HL-60/S4 treated with phorbol 12-myristate 13-acetate at 8.2 ng/mL for 4 days and 3 days (cell line): Measurements from ENCODE around the gene CALML6.

Experiments
- in situ Hi-C: fragments of 300-500 bp; cut with MboI; formaldehyde crosslinking; loops from 2 replicates; pipeline ENCODE4 v1.15.0; 2022; ENCODE audit warnings: low sequenced_read_pairs

Gene CALML6

GRCh38 chr1:1941211-1941841 lies 26.3 kb downstream of the CALML6 start:
- in situ Hi-C loops, result no loop called here

- in situ Hi-C loops, result no loop called here
Measured at GRCh38 chr1:1941868-1942752, 27.1 kb downstream of the CALML6 start.

GRCh38 chr1:1942753-1943656 lies 27.9 kb downstream of the CALML6 start:
- in situ Hi-C loops, result no loop called here

- in situ Hi-C loops, result no loop called here
Measured at GRCh38 chr1:1943834-1944570, 28.9 kb downstream of the CALML6 start.

- in situ Hi-C loops, result no loop called here
Measured at GRCh38 chr1:1945782-1946393, 30.8 kb downstream of the CALML6 start.

GRCh38 chr1:1946540-1946939 lies 31.5 kb downstream of the CALML6 start:
- in situ Hi-C loops, result no loop called here

- in situ Hi-C loops, result no loop called here
Measured at GRCh38 chr1:1947493-1947892, 32.4 kb downstream of the CALML6 start.

GRCh38 chr1:1948783-1949182 lies 33.7 kb downstream of the CALML6 start:
- in situ Hi-C loops, result no loop called here

- in situ Hi-C loops, result no loop called here
Measured at GRCh38 chr1:1950940-1951339, 35.9 kb downstream of the CALML6 start.

GRCh38 chr1:1954015-1954414 lies 39.0 kb downstream of the CALML6 start:
- in situ Hi-C loops, result no loop called here

GRCh38 chr1:1954831-1955441 lies 39.9 kb downstream of the CALML6 start:
- in situ Hi-C loops, result no loop called here

- in situ Hi-C loops, result no loop called here
Measured at GRCh38 chr1:1955621-1956094, 40.6 kb downstream of the CALML6 start.

GRCh38 chr1:1956101-1956500 lies 41.0 kb downstream of the CALML6 start:
- in situ Hi-C loops, result no loop called here

- in situ Hi-C loops, result no loop called here
Measured at GRCh38 chr1:1956586-1957532, 41.8 kb downstream of the CALML6 start.

GRCh38 chr1:1957533-1957961 lies 42.5 kb downstream of the CALML6 start:
- in situ Hi-C loops, result no loop called here

GRCh38 chr1:1958071-1958541 lies 43.0 kb downstream of the CALML6 start:
- in situ Hi-C loops, result no loop called here

- in situ Hi-C loops, result no loop called here
Measured at GRCh38 chr1:1959459-1959839, 44.4 kb downstream of the CALML6 start.

GRCh38 chr1:1959840-1960479 lies 44.9 kb downstream of the CALML6 start:
- in situ Hi-C loops, result loop anchor here (10.0 kb wide), 1 partner anchor 85 kb away; no protein-coding TSS in a partner anchor
